RWPE1 (cell line): ENCODE results near the gene RAB11FIP5.

Experiments used
- CTCF ChIA-PET: fragments of 350-600 bp; sonication (Branson Sonifier 250); formaldehyde crosslinking; extraction: SDS; loops from one replicate; lab custom pipeline; 2021; lab: Yijun Ruan, JAX
- POLR2A ChIA-PET: fragments of 400-600 bp; formaldehyde crosslinking; extraction: SDS; loops from one replicate; lab custom pipeline; 2020; ENCODE audit warnings: antibody characterized with exemption; ENCODE audit not compliant: low non-redundant PET; lab: Yijun Ruan, JAX
- DNase-seq: peaks from one replicate; pipeline ENCODE4 v3.0.0; 2012; ENCODE audit warnings: low spot score
- H3K27ac ChIP-seq: fragments of 450-650 bp; 2 replicates; pipeline ENCODE4 v1.5.1; 2017
- TF ChIP-seq, protein P1 (sequence below): fragments of 450-650 bp; conservative IDR thresholded peaks from 2 replicates; pipeline ENCODE4 v1.5.1; 2017; ENCODE audit warnings: low read depth, mild to moderate bottlenecking

The RAB11FIP5 gene

GRCh38 chr2:73035899-73036711 is 76.6 kb downstream of the RAB11FIP5 start:
- DNase-seq, result no peak
- ChIA-PET POLR2A (no interaction called here), CTCF (no interaction called here)
- TF ChIP-seq, protein P1, sequence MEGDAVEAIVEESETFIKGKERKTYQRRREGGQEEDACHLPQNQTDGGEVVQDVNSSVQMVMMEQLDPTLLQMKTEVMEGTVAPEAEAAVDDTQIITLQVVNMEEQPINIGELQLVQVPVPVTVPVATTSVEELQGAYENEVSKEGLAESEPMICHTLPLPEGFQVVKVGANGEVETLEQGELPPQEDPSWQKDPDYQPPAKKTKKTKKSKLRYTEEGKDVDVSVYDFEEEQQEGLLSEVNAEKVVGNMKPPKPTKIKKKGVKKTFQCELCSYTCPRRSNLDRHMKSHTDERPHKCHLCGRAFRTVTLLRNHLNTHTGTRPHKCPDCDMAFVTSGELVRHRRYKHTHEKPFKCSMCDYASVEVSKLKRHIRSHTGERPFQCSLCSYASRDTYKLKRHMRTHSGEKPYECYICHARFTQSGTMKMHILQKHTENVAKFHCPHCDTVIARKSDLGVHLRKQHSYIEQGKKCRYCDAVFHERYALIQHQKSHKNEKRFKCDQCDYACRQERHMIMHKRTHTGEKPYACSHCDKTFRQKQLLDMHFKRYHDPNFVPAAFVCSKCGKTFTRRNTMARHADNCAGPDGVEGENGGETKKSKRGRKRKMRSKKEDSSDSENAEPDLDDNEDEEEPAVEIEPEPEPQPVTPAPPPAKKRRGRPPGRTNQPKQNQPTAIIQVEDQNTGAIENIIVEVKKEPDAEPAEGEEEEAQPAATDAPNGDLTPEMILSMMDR, result no peak
- H3K27ac ChIP-seq, result no peak overlapping the region

- ChIA-PET POLR2A (no interaction called here), CTCF (interaction anchor here (0.5 to 0.7 kb wide), 3 partner anchors 24 to 66 kb away, joined by 3 to 6 read pairs (median 3); no protein-coding TSS in a partner anchor)
- no peak for DNase-seq
These were observed 77.9 kb downstream of the RAB11FIP5 start for GRCh38 chr2:73034661-73035375.

GRCh38 chr2:73033766-73034381 is 78.9 kb downstream of the RAB11FIP5 start:
- no peak for DNase-seq
- CTCF ChIA-PET, result interaction anchor here (0.7 kb wide), 1 partner anchor 25 kb away, joined by 3 read pairs; no protein-coding TSS in a partner anchor
- POLR2A ChIA-PET, result no interaction called here
- H3K27ac ChIP-seq, result no peak overlapping the region
- TF ChIP-seq, protein P1, result no peak

More at GRCh38 chr2:73034661-73035375, 77.9 kb downstream of the RAB11FIP5 start:
- H3K27ac ChIP-seq, result no peak overlapping the region
- TF ChIP-seq, protein P1, result no peak

GRCh38 chr2:73033142-73033765 is 79.5 kb downstream of the RAB11FIP5 start:
- ChIA-PET POLR2A (no interaction called here), CTCF (no interaction called here)
- no peak overlapping the region for H3K27ac ChIP-seq
- TF ChIP-seq, protein P1, result no peak
- DNase-seq, result no peak

DNA sequence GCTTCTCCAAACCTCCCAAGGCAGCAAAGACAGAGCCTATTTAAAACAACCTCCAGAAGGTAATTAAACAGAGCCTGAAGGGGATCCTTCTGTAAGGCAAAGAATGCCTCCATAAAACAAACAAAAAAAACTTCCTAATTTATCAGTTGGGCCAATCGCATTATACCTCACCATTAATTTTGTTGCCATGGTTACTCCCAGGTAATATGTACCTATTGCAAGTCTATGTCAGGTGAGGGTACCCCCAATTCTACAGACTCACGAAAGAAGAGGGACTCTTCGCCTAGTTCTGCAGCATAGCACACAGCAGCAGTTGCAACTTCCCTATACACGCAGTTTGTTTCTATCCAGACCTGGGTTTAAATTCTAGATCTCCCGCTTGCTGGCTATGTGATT is 80.0 kb downstream of the RAB11FIP5 start:
- no peak for DNase-seq
- TF ChIP-seq, protein P1, result no peak
- no peak overlapping the region for H3K27ac ChIP-seq
- CTCF ChIA-PET, result no interaction called here
- POLR2A ChIA-PET, result no interaction called here
